Measurements from ENCODE around the gene GRAMD1B.

The GRAMD1B gene

GRCh38 chr11:123479048-123479837 is 49.2 kb downstream of the GRAMD1B start:
- TF ChIP-seq SPI1 (IDR thresholded peaks at IDR 0.05; ENCODE audit: borderline replicate concordance, low read depth), result peak; percentile 76
- peak; percentile 77 for TF ChIP-seq POLR2AphosphoS5 (IDR thresholded peaks at IDR 0.05; ENCODE audit: low read depth)
- TF ChIP-seq REST (IDR thresholded peaks at IDR 0.05; ENCODE audit: insufficient replicate concordance, low read depth), result no peak
- no peak for TF ChIP-seq GABPA (IDR thresholded peaks at IDR 0.05; ENCODE audit: low read depth)
- peak overlapping the region; percentile 30 for H3K4me3 ChIP-seq (replicated peaks; ENCODE audit: insufficient read depth, low read length)
- peak; percentile 87 to 90 for DNase-seq (ENCODE audit: low read depth in 1 of 2, low spot score in 1 of 2)
- H3K27ac ChIP-seq (replicated peaks), result peak overlapping the region; percentile 90
- no peaks in the 10 kb centered on the region for H3K27me3 ChIP-seq (ENCODE audit: insufficient read depth, poor library complexity, severe bottlenecking)

GRCh38 chr11:123480290-123480815 is 50.3 kb downstream of the GRAMD1B start:
- H3K27ac ChIP-seq (replicated peaks), result peak overlapping the region; percentile 90
- TF ChIP-seq POLR2AphosphoS5 (IDR thresholded peaks at IDR 0.05; ENCODE audit: low read depth) (no peak), CTCF (IDR thresholded peaks at IDR 0.05; ENCODE audit: insufficient read depth, low read length) (no peak), GABPA (IDR thresholded peaks at IDR 0.05; ENCODE audit: low read depth) (no peak), SPI1 (IDR thresholded peaks at IDR 0.05; ENCODE audit: borderline replicate concordance, low read depth) (no peak), REST (IDR thresholded peaks at IDR 0.05; ENCODE audit: insufficient replicate concordance, low read depth) (no peak)
- peak; percentile 59 to 83 for DNase-seq (ENCODE audit: low read depth in 1 of 2, low spot score in 1 of 2)
- H3K27me3 ChIP-seq (ENCODE audit: insufficient read depth, poor library complexity, severe bottlenecking), result no peaks in the 10 kb centered on the region
- H3K4me3 ChIP-seq (replicated peaks; ENCODE audit: insufficient read depth, low read length), result peak overlapping the region; percentile 66

- Histone ChIP-seq H3K27ac (replicated peaks) (peak overlapping the region; percentile 90), H3K27me3 (ENCODE audit: insufficient read depth, poor library complexity, severe bottlenecking) (no peaks in the 10 kb centered on the region), H3K4me3 (replicated peaks; ENCODE audit: insufficient read depth, low read length) (peak overlapping the region; percentile 66)
- TF ChIP-seq GABPA (IDR thresholded peaks at IDR 0.05; ENCODE audit: low read depth), result no peak
- no peak for TF ChIP-seq POLR2AphosphoS5 (IDR thresholded peaks at IDR 0.05; ENCODE audit: low read depth)
- TF ChIP-seq REST (IDR thresholded peaks at IDR 0.05; ENCODE audit: insufficient replicate concordance, low read depth), result no peak
- TF ChIP-seq SPI1 (IDR thresholded peaks at IDR 0.05; ENCODE audit: borderline replicate concordance, low read depth), result no peak
- no peak for TF ChIP-seq CTCF (IDR thresholded peaks at IDR 0.05; ENCODE audit: insufficient read depth, low read length)
- no peak for DNase-seq (ENCODE audit: low read depth in 1 of 2, low spot score in 1 of 2)
These were observed 50.8 kb downstream of the GRAMD1B start for GRCh38 chr11:123480882-123481281.
